GM12878 (cell line): ENCODE measurements around the gene MMEL1. TPM values are rescaled to one million over a fixed set of nuclear protein-coding genes. Genes with fewer than 3 reads are reported as not detected.

Source experiments
- CREB1 ChIP-seq: IDR thresholded peaks from 2 replicates; pipeline ENCODE4 v1.6.1; 2012; ENCODE audit warnings: low read depth, mild to moderate bottlenecking, inconsistent platforms
- DPF2 ChIP-seq: fragments of 450-650 bp; IDR thresholded peaks from 2 replicates; pipeline ENCODE4 v1.6.1; 2017; ENCODE audit warnings: mild to moderate bottlenecking
- FOS ChIP-seq: IDR thresholded peaks from 3 replicates; pipeline ENCODE4 v1.6.1; 2011; ENCODE audit warnings: borderline replicate concordance; ENCODE audit not compliant: insufficient read length; ENCODE audit errors: extremely low read depth
- FOXK2 ChIP-seq: fragments of 450-650 bp; IDR thresholded peaks from 2 replicates; pipeline ENCODE4 v1.6.1; 2017; ENCODE audit warnings: mild to moderate bottlenecking, moderate library complexity
- GATAD2B ChIP-seq: fragments of 450-650 bp; conservative IDR thresholded peaks from 2 replicates; pipeline ENCODE4 v1.6.1; 2017; ENCODE audit warnings: low read depth, mild to moderate bottlenecking, moderate library complexity
- HCFC1 ChIP-seq: fragments of 150-350 bp; IDR thresholded peaks from 2 replicates; pipeline ENCODE4 v1.6.1; 2014; ENCODE audit warnings: low read length
- HDAC6 ChIP-seq: fragments of 200-600 bp; sonication (generic); IDR thresholded peaks from one replicate; pipeline ENCODE4 v1.8.0; 2017; ENCODE audit warnings: antibody characterized with exemption; ENCODE audit not compliant: unreplicated experiment
- IKZF1 ChIP-seq: fragments of 450-650 bp; conservative IDR thresholded peaks from 2 replicates; pipeline ENCODE4 v1.6.1; 2017; ENCODE audit warnings: antibody characterized with exemption, mild to moderate bottlenecking
- IKZF2 ChIP-seq, 2 experiments: fragments of 450-650 bp; IDR thresholded peaks; 2 replicates each; pipeline ENCODE4 v1.6.1; 2017; ENCODE audit warnings: mild to moderate bottlenecking in 2 of 2, moderate library complexity in 2 of 2
- MTA2 ChIP-seq: fragments of 450-650 bp; IDR thresholded peaks from 2 replicates; pipeline ENCODE4 v1.6.1; 2016; ENCODE audit warnings: low read depth, mild to moderate bottlenecking, moderate library complexity
- MYC ChIP-seq: IDR thresholded peaks from 2 replicates; pipeline ENCODE4 v1.6.1; 2011; ENCODE audit warnings: mild to moderate bottlenecking, low read length, moderate library complexity, inconsistent platforms; ENCODE audit not compliant: insufficient read depth, insufficient replicate concordance, insufficient read length, severe bottlenecking
- NFXL1 ChIP-seq: fragments of 450-650 bp; IDR thresholded peaks from 2 replicates; pipeline ENCODE4 v1.6.1; 2017; ENCODE audit warnings: antibody characterized with exemption, mild to moderate bottlenecking, borderline replicate concordance
- NR2C1 ChIP-seq: fragments of 450-650 bp; IDR thresholded peaks from 2 replicates; pipeline ENCODE4 v1.6.1; 2017; ENCODE audit warnings: antibody characterized with exemption, mild to moderate bottlenecking, moderate library complexity
- NRF1 ChIP-seq: conservative IDR thresholded peaks from 2 replicates; pipeline ENCODE4 v1.6.1; 2011; ENCODE audit warnings: mild to moderate bottlenecking, low read depth, low read length, improper control_type of control experiment
- PML ChIP-seq: IDR thresholded peaks from 2 replicates; pipeline ENCODE4 v1.6.1; 2012; ENCODE audit warnings: low read length, inconsistent platforms
- POLR2AphosphoS5 ChIP-seq: IDR thresholded peaks from 2 replicates; pipeline ENCODE4 v1.6.1; 2011; ENCODE audit warnings: mild to moderate bottlenecking, low read length, inconsistent platforms
- RB1 ChIP-seq: fragments of 450-650 bp; formaldehyde crosslinking; IDR thresholded peaks from 2 replicates; pipeline ENCODE4 v1.6.1; 2017; ENCODE audit warnings: mild to moderate bottlenecking, borderline replicate concordance
- SMARCA5 ChIP-seq: fragments of 450-650 bp; IDR thresholded peaks from 2 replicates; pipeline ENCODE4 v1.6.1; 2017; ENCODE audit warnings: mild to moderate bottlenecking
- TAF1 ChIP-seq: IDR thresholded peaks from 2 replicates; pipeline ENCODE4 v1.6.1; 2011; ENCODE audit warnings: mild to moderate bottlenecking, low read depth, low read length, borderline replicate concordance
- TBL1XR1 ChIP-seq: IDR thresholded peaks from 2 replicates; pipeline ENCODE4 v1.6.1; 2012; ENCODE audit warnings: low read depth, low read length, improper control_type of control experiment
- ZNF217 ChIP-seq: fragments of 450-650 bp; IDR thresholded peaks from 2 replicates; pipeline ENCODE4 v1.6.1; 2017; ENCODE audit warnings: antibody characterized with exemption, mild to moderate bottlenecking
- ZNF622 ChIP-seq: fragments of 450-650 bp; IDR thresholded peaks from 2 replicates; pipeline ENCODE4 v1.6.1; 2017; ENCODE audit warnings: mild to moderate bottlenecking, inconsistent platforms
- polyA plus RNA-seq, 11 experiments: library from polyadenylated mRNA; depleted of rRNA in 4 of 11; unstranded in 6 of 11; stranded (reverse) in 5 of 11; fragments of >200 nt; fragmentation: Nextera tagmentation in 4 of 11; fragmentation: Illumina TruSeq in 1 of 11; extraction: Ambion mirVana in 4 of 11; extraction: Trizol in 1 of 11; gene quantifications; 1 replicate in 1 of 11; 2 replicates in 10 of 11; pipeline versions ENCODE4 v1.2.1 to v1.2.3, GENCODE V29; 2011 to 2016; ENCODE audit warnings: inconsistent platforms in 2 of 11, missing spikeins in 2 of 11, low read depth in 1 of 11
- total RNA-seq, 4 experiments: library from RNA; depleted of rRNA in 3 of 4; stranded (reverse); fragments of >200 nt in 3 of 4; fragmentation: Illumina TruSeq in 1 of 4; extraction: Trizol in 1 of 4; gene quantifications; 2 replicates each; pipeline versions ENCODE4 v1.2.1 to v1.2.3, GENCODE V29; 2013 to 2021
- TF ChIP-seq, protein P1 (sequence below): fragments of 450-650 bp; IDR thresholded peaks from 2 replicates; pipeline ENCODE4 v1.6.1; 2017; ENCODE audit warnings: mild to moderate bottlenecking, moderate library complexity
- TF ChIP-seq, protein P2 (sequence below): fragments of 450-650 bp; conservative IDR thresholded peaks from 2 replicates; pipeline ENCODE4 v1.6.1; 2017; ENCODE audit warnings: mild to moderate bottlenecking, moderate library complexity
- TF ChIP-seq, protein P3 (sequence below): fragments of 450-650 bp; IDR thresholded peaks from 2 replicates; pipeline ENCODE4 v1.6.1; 2017; ENCODE audit warnings: low read depth, mild to moderate bottlenecking, moderate library complexity

The MMEL1 gene
- total and polyA plus RNA-seq, 10 of the 15 experiments (the other 5 are each of a cell fraction or from before 2014, with no cell fraction given), result 0.11 TPM; not detected in 9

DNA sequence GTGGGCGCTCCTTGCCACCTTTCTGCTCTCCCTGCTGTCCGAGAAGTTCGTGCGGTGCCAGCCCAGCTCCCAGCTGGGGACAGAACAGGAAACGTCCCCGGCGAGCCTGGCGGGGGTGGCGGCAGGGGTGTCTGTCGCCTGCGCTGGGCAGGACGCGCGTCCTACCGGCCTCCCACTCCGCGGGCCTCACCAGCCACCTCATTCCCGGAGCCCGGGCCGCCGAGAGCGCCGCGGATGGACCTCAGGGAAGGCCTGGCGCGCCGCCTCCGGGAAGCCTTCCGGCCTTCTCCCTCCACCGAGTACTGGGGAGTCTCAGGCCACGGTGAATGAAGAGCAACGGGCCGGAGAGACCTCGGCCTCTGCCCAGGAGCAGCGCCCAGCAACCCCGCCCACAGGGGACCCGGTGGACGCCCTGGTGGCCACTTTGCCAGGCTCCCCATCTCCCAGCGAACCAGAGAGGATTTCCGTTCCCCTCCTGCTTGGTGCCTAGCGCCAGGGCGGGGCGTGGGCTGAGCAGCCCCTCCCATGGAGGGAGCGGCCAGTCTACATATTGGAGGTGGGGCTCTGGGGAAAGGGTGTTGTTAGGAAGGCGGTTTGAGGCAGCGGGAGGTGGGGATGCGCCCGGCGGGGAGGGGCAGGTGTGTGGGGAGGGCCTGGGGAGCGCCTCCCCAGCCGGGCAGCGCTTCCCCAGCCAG is 86.2 kb downstream of the MMEL1 start (continued):
- TF ChIP-seq, protein P1, sequence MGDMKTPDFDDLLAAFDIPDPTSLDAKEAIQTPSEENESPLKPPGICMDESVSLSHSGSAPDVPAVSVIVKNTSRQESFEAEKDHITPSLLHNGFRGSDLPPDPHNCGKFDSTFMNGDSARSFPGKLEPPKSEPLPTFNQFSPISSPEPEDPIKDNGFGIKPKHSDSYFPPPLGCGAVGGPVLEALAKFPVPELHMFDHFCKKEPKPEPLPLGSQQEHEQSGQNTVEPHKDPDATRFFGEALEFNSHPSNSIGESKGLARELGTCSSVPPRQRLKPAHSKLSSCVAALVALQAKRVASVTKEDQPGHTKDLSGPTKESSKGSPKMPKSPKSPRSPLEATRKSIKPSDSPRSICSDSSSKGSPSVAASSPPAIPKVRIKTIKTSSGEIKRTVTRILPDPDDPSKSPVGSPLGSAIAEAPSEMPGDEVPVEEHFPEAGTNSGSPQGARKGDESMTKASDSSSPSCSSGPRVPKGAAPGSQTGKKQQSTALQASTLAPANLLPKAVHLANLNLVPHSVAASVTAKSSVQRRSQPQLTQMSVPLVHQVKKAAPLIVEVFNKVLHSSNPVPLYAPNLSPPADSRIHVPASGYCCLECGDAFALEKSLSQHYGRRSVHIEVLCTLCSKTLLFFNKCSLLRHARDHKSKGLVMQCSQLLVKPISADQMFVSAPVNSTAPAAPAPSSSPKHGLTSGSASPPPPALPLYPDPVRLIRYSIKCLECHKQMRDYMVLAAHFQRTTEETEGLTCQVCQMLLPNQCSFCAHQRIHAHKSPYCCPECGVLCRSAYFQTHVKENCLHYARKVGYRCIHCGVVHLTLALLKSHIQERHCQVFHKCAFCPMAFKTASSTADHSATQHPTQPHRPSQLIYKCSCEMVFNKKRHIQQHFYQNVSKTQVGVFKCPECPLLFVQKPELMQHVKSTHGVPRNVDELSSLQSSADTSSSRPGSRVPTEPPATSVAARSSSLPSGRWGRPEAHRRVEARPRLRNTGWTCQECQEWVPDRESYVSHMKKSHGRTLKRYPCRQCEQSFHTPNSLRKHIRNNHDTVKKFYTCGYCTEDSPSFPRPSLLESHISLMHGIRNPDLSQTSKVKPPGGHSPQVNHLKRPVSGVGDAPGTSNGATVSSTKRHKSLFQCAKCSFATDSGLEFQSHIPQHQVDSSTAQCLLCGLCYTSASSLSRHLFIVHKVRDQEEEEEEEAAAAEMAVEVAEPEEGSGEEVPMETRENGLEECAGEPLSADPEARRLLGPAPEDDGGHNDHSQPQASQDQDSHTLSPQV, result no peak
- TF ChIP-seq MTA2 (no peak), FOS (no peak), HCFC1 (no peak; the same call in 1 of the 2 replicates), IKZF1 (peak; percentile 84), MYC (no peak), NRF1 (no peak), IKZF2 (IDR thresholded peaks at IDR 0.05) (peak; percentile 24 to 60; a peak in 1 of 4 replicates), NR2C1 (no peak), FOXK2 (no peak), TBL1XR1 (no peak; the same call in 1 of the 2 replicates), DPF2 (peak; percentile 70), GATAD2B (peak; percentile 74), ZNF622 (no peak), ZNF217 (peak; percentile 71; the same call in 1 of the 2 replicates), CREB1 (no peak), POLR2AphosphoS5 (0 out of 2 replicates have a peak, but pooled peaks have one; percentile 8), PML (peak; percentile 84; the same call in 1 of the 2 replicates), NFXL1 (no peak), TAF1 (no peak), RB1 (0 out of 2 replicates have a peak, but pooled peaks have one; percentile 39), SMARCA5 (peak; percentile 90), HDAC6 (peak; percentile 55)
- TF ChIP-seq, protein P2, sequence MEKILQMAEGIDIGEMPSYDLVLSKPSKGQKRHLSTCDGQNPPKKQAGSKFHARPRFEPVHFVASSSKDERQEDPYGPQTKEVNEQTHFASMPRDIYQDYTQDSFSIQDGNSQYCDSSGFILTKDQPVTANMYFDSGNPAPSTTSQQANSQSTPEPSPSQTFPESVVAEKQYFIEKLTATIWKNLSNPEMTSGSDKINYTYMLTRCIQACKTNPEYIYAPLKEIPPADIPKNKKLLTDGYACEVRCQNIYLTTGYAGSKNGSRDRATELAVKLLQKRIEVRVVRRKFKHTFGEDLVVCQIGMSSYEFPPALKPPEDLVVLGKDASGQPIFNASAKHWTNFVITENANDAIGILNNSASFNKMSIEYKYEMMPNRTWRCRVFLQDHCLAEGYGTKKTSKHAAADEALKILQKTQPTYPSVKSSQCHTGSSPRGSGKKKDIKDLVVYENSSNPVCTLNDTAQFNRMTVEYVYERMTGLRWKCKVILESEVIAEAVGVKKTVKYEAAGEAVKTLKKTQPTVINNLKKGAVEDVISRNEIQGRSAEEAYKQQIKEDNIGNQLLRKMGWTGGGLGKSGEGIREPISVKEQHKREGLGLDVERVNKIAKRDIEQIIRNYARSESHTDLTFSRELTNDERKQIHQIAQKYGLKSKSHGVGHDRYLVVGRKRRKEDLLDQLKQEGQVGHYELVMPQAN, result peak; percentile 49; the same call in 1 of the 2 replicates
- TF ChIP-seq, protein P3, sequence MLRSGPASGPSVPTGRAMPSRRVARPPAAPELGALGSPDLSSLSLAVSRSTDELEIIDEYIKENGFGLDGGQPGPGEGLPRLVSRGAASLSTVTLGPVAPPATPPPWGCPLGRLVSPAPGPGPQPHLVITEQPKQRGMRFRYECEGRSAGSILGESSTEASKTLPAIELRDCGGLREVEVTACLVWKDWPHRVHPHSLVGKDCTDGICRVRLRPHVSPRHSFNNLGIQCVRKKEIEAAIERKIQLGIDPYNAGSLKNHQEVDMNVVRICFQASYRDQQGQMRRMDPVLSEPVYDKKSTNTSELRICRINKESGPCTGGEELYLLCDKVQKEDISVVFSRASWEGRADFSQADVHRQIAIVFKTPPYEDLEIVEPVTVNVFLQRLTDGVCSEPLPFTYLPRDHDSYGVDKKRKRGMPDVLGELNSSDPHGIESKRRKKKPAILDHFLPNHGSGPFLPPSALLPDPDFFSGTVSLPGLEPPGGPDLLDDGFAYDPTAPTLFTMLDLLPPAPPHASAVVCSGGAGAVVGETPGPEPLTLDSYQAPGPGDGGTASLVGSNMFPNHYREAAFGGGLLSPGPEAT, result 0 out of 2 replicates have a peak, but pooled peaks have one; percentile 34
